Fibroblast of mammary gland (primary cell): ENCODE data around the gene ZNG1F.
"Not testable (repeated sequence)": the region's sequence is repeated elsewhere in the genome, so short reads cannot be mapped to it uniquely, and the experiment has no call there.

Experiments used
- DNase-seq: peaks from one replicate; pipeline ENCODE4 v3.0.0-alpha.2; 2010; ENCODE audit warnings: low read depth
- H3K4me3 ChIP-seq: 2 replicates; pipeline ENCODE4 v1.5.1; 2011; ENCODE audit warnings: low read depth, mild to moderate bottlenecking, low read length, moderate library complexity; ENCODE audit not compliant: control insufficient read depth

Gene ZNG1F

GRCh38 chr9:41125109-41125658 is 63.9 kb downstream of the ZNG1F start:
- not testable (repeated sequence) for DNase-seq, H3K4me3 ChIP-seq

DNA sequence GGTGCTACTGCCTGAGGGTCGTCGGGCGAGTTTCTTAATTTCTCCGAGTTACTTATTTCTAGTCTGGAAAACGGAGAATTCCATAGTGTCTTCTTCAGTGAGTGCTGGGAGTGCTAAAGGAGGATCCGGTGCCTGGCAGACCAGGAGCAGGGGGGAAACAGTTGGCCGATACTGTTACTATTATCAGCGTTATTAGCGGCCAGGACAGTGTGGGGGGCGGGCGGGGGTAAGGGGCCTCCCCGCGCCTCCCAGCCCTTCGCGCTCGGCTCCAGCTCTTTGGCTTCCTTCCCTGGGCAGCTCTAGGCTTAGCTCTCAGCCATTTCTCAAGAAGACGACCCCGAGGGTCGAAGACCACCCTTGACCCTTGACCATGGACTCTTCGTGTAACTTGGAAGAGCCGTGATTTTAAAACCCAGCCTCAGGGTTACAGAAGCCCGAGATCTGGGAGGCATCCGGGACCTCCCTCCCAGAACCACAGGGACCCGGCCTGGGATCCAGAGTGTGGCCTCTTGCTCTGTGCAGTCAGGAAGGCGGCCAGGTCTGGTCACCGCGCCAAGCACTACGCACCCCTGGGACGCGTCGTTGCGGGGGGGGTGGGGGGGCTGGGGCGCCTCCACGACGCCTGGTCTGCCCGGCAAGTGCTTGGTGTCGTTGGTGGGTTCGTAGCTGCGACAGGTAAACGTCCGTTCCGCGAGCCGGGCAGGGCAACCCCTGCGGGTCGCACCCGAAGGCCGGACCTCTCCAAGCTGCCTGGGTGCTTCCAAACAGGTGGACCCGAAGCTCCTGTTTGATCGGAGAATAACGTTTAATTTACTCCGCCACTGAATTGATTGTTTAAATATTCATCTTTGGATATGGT is 64.6 kb downstream of the ZNG1F start:
- not testable (repeated sequence) for DNase-seq, H3K4me3 ChIP-seq

DNA sequence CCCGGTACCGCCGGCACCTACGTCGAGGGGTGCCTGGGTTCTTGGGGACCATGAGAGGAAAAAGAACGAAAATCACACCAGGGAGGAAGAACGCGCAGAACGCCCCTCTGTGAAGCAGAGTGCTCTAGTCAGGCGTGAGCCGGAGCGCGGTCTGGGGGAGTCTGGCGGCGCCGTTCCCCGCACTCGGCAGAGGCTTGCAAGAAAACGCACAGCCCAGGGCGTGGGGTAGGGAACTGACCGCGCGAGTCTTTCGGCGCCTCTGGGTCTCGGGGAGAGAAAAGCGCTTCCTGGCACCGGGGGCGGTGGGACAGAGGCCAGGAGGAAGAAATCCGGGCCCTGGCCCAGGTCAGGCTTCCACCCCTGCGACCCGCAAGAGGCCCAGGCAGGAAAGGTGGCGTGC is 65.3 kb downstream of the ZNG1F start:
- DNase-seq = not testable (repeated sequence)

GRCh38 chr9:41123396-41123795 is 65.7 kb downstream of the ZNG1F start:
- H3K4me3 ChIP-seq, DNase-seq: not testable (repeated sequence)

More for the DNA sequence above, 65.3 kb downstream of the ZNG1F start:
- H3K4me3 ChIP-seq = not testable (repeated sequence)

- DNase-seq = not testable (repeated sequence)
Measured at GRCh38 chr9:41120696-41121095, 68.4 kb downstream of the ZNG1F start.

DNA sequence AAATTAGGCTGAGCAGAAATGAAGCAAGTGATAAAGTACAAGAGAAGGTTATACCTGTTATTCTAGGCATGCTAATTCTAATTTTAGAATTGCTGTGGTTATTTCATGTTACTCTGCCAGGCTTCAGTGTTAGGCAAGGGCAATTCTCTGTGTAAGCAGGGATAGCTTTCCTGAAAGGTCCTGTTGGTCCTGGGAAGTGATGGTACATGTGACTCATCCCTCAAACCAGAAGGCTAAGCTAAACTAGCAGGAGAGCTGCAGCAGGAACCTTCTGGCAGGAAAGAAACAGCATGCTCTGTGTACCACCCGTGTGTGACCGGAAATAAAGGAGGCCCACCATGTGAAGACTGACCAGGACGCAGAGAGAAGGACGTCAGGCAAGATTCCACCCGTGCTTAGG is 69.4 kb downstream of the ZNG1F start:
- H3K4me3 ChIP-seq, DNase-seq: not testable (repeated sequence)

More at GRCh38 chr9:41120696-41121095, 68.4 kb downstream of the ZNG1F start:
- not testable (repeated sequence) for H3K4me3 ChIP-seq

DNA sequence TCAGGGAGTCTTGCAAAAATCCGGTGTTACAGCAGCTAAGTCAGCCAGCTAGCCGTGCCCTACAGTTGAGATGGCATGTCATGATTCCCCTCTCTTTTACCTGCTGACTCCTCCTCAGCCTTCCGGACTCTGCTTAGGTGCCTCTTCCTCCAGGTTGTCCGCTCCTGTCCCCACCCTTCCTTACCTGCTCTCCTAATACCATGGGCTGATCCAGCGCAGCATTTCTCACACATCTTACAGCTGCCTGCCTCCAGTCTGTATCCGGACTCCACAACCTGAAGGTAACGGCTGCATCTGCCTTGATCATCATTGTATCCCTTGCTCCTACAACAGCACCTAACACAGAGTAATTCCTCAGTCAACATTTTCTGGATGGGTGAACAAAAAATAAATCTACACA is 69.8 kb downstream of the ZNG1F start:
- H3K4me3 ChIP-seq, DNase-seq: not testable (repeated sequence)

- DNase-seq, H3K4me3 ChIP-seq: not testable (repeated sequence)
Measured at GRCh38 chr9:41113348-41113747, 75.8 kb downstream of the ZNG1F start.

DNA sequence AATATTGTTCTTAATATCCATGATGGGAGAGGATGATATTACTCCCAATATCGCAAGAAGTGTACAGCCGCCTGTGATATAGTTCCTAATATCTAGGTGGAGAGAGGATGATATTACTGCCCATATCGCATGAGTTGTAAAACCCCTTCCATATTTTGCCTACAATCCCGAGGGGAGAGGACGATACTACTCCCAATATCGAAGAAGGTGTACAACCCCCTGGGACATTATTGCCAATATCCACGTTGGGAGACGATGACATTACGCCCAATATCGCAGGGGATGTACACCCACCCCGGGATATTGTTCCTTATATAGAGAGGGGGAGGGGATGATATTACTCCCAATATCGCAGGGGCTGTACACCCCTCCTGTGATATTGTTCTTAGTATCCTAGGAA is 77.7 kb downstream of the ZNG1F start:
- not testable (repeated sequence) for H3K4me3 ChIP-seq, DNase-seq

DNA sequence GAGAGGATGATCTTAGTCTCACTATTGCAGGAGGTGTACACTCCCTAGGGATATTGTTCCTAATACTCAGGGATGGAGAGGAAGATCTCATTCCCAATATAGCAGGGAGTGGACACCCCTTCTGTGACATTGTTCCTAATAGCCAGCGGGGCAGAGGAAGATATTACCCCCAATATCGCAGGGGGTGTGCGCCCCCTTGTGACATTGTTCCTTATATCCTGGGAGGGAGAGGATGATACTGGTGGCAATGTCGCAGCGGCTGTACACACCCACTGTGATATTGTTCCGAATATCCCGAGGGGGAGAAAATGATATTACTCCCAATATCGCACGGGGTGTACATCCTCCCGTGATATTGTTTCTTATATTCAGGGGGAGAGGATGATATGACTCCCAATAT is 78.2 kb downstream of the ZNG1F start:
- DNase-seq, H3K4me3 ChIP-seq: not testable (repeated sequence)

DNA sequence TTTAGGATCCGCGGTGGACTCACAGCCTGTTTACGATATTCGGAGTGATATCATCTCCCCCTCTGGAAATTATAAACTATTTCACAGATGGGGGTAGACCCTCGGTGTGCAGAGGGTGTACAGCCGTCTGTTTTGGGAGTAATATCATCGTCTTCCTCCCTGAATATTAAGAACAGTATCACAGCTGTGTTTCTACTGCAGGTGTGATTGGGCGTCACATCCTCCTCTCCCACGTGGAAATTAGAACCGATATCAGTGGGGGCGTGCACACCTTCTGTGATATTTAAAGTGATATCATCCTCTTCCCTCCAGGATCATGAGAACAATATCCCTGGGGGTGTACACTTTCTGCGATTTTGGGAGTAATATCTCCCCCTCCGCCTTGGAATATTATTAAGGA is 79.9 kb downstream of the ZNG1F start:
- not testable (repeated sequence) for H3K4me3 ChIP-seq, DNase-seq

DNA sequence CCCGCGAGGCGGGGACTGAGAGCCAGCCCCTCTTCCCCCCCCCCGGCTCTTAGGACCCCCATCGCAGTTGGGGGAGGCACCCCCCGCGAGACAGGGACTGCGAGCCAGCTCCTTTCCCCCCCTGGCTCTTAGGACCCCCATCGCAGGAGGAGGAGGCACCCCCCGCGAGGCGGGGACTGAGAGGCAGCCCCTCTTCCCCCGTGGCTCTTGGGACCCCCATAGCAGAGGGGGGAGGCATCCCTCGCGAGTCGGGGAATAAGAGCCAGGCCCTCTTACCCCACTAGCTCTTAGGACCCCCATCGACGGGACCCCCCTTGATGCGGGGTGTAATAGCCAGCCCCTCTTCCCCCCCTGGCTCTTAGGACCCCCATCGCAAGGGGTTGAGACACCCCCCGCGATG is 80.3 kb downstream of the ZNG1F start:
- DNase-seq, H3K4me3 ChIP-seq: not testable (repeated sequence)

DNA sequence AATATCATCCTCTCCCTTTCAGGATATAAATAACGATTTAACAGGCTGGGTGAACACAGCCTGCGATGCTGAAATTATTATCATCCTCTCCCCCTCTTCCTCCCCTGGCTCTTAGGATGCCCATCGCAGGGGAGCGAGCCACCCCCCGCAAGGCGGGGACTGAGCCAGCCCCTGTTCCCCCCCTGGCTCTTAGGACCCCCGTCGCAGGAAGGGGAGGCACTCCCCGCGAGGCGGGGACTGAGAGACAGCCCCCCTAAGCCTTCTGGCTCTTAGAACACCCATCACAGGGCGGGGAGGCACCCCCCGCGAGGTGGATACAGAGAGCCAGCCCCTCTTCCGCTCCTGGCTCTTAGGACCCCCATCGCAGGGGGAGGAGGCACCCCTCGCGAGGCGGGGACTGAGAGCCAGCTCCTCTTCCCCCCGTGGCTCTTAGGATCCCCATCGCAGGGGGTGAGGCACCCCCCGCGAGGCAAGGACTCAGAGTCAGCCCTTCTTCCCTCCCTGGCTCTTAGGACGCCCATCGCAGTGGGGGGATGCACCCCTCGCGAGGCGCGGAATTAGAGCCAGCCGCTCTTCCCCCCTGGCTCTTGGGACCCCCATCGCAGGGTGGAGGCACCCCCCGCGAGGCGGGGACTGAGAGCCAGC is 82.5 kb downstream of the ZNG1F start:
- DNase-seq, H3K4me3 ChIP-seq: not testable (repeated sequence)

DNA sequence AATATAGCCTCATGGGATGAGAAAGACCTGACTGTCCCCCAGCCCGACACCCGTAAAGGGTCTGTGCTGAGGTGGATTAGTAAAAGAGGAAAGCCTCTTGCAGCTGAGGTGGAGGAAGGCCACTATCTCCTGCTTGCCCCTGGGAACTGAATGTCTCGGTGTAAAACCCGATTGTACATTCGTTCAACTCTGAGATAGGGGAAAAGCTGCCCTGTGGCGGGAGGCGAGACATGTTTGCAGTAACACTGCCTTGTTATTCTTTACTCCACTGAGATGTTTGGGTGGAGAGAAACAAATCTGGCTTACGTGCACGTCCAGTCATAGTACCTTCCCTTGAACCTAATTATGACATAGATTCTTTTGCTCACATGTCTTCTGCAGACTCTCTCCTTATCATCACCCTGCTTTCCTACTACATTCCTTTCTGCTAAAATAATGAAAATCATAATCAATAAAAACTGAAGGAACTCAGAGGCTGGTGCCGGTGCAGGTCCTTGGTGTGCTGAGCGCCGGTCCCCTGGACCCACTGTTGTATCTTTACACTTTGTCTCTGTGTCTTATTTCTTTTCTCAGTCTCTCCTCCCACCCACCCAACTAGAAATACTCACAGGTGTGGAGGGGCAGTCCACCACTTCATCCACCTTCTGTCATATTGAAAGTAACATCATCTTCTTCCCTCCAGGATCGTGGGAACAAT is 83.4 kb downstream of the ZNG1F start:
- not testable (repeated sequence) for DNase-seq, H3K4me3 ChIP-seq

DNA sequence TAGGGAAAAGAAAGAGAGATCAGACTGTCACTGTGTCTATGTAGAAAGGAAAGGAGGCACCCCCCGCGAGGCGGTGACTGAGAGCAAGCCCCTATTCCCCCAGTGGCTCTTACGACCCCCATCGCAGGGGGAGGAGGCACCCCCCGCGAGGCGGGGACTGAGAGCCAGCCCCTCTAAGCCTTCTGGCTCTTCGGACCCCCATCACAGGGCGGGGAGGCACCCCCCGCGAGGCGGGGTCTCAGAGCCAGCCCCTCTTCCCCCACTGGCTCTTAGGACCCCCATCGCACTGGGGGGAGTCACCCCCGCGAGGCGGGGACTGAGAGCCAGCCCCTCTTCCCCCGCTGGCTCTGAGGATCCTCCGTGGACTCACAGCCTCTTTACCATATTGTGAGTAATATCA is 84.6 kb downstream of the ZNG1F start:
- not testable (repeated sequence) for DNase-seq, H3K4me3 ChIP-seq

- peak; percentile 32 for DNase-seq
- H3K4me3 ChIP-seq = not testable (repeated sequence)
Measured at GRCh38 chr9:41100508-41100907, 88.6 kb downstream of the ZNG1F start.

- peak; percentile 49 for DNase-seq
Measured at GRCh38 chr9:41098759-41099158, 90.4 kb downstream of the ZNG1F start.

DNA sequence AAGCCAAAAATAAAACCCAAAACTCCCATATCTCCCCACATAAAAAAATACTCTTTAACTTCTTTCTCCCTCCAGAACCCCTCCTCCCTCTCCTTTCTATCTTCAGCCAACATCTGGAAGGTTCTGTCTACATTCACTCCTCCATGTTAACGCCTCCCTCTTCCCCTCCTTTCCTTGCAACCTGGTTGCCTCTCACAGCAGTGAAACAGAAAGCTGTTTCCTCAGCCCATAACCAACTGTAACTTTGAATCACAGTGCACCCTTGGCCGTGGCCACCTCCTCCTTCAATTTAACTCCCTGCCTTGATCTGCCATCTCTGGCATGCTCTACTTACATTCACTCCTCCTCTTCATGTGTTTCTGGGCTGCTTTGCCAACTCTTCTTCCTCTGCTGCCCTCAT is 94.1 kb downstream of the ZNG1F start:
- H3K4me3 ChIP-seq, DNase-seq: not testable (repeated sequence)

More at GRCh38 chr9:41098759-41099158, 90.4 kb downstream of the ZNG1F start:
- not testable (repeated sequence) for H3K4me3 ChIP-seq
